Dedifferentiated amniotic fluid mesenchymal stem cell (primary cell): ENCODE results near the gene ADCY9.

Experiments
- DNase-seq: peaks from one replicate; pipeline ENCODE4 v3.0.0-alpha.2; 2016; ENCODE audit errors: extremely low spot score

ADCY9 gene

DNA sequence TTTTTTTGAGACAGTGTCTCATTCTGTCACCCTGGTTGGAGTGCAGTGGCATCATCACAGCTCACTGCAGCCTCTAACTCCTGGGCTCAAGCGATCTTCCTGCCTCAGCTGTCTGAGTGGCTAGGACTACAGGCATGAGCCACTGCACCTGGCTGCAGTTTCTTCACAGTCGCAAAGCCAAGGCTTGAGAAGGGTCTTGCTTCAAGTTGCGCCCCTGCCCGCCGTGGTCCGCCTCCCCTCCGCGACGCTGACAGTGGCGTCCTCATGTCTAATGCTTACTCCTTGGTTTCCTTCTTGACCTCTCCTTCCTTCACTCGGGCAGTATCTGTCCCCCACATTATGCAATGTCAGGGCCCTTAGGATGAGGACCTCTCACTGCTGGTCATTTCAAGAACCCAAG, 112.7 kb downstream of the ADCY9 start:
- DNase-seq, result no peak

DNA sequence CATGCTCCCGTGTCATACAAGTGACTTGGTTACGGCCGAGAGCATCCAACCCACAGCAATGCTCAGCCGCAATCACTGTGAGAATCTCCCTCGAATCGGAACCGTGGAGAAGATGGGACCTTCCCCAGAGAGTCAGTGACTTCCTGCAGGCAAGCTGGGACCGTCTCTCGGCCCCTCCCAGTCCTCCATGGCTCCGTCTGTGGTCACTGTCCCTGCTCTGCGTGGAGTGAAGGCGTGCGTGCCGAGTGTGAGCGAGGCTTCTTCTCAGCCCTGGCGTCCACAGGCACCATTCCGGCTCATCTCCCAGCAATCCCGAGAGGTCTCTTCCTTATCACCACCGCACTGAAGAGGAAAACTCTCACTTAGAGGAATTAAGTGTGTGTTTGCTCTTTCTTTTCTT, 113.1 kb downstream of the ADCY9 start:
- DNase-seq, result no peak

DNA sequence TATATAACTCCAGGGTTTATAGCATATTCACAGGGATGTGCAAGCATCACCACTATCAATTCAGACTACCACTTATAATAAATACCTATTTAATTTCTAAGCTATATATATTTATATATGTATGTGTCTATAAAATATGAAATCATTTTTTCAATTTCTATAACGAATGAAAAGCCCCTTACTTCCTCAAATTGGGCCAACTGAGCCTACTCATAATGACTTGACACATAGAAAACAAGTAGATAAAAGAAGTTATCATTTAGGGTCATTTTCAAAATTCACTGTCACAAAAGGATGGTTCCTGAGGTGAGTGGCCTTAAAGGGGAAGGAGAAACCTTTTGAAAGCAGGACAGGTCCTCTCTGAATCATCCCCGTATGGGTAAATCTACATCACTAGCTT, 114.1 kb downstream of the ADCY9 start:
- no peak for DNase-seq

DNA sequence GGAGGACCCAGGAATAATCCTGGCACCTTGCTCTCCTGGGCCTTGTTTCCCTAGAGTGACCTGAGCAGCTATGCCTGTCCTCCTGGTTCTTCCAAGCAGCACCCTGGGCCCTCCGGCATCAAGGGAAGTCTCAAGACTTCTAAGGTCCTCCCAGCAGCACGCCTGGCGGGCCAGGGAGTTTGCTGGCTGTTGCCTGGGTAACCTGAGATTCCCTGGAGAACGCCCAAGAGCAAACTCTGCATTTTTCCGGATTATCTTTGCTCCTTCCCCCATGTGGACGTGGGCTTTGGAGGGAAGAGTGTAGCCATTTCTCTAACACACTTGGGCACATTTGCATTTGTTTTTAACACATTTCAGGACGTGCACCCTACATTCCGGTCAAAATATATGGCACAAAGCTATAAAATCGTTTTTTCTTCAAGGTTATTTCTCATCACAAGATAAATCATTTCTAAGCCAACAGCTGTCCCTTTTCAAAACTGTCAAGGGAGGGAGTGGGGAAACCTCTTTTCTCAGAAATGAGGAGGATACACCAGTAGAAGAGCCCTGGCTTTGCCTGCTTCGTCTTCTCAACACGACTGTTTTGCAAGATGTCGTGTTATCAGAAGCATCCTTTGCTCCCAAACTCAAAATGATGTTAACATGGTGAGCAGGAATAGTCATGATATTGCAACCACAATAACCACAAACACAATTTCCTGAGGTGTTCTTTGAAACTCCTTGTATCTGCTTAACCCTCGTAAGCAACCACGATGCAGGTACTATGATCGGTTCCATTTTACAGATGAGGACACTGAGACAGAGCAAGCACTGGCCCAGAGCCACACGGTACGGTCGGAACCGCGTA, 116.5 kb downstream of the ADCY9 start:
- DNase-seq, result peak; percentile 31

DNA sequence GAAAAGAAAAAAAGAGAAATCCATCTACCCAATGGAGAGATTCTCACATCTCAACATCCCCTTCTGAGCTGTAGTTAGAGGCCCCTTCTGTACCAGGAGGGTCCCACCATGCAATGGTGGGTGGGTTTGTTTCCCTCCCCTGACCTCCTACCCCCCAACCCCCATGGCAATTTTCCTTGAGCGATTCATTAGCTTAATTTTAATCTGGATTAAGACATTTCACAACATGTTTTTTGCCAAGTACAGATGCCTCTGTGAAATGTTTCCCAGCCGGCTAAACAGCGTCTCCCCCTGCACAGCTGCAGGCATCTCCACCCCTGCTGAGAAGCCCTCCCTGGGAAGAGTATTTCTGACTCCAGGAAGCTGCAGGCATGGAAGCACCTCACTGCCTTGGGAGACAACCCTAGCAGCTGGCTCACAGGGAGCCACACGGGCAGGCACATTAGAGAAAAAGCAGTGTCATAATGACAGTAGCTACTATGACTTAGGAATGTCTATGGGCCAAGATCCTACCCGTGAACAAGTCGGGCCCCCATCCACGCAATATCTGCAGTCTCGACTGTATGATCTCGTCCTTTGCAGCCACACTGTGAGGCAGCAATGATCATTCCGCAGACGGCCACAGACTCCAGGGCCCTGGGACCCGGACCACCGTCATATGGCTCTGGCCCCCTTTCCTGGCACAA, 117.3 kb downstream of the ADCY9 start:
- no peak for DNase-seq

DNA sequence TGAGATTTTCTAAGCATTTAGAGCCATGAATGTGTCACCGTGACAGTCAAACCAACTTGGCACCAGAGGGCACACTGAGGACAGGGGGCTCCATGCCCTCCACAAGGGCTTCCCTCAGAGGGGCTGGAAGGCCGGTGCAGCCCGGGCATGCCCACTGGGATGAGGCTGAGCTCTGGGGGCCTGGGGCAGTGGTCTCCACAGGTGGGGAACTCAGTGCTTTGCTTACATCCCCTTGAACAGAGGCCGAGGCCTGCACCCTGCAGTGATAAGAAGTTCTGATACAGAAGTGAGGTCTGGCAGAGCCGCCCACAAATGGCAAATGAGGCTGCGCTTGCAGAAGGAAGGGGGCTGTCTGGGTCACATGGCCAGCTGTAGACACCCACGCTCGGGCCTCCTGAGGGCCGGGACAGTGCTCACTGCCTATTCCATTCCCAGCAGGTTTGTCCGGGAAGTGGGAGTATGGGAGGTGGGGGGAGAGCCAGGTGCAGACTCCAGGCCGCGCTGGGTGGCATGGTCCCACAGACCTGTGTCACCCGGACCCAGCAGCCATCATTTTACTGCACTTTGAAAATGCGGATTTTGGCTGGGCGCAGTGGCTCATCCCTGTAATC, 118.9 kb downstream of the ADCY9 start:
- DNase-seq, result no peak

DNA sequence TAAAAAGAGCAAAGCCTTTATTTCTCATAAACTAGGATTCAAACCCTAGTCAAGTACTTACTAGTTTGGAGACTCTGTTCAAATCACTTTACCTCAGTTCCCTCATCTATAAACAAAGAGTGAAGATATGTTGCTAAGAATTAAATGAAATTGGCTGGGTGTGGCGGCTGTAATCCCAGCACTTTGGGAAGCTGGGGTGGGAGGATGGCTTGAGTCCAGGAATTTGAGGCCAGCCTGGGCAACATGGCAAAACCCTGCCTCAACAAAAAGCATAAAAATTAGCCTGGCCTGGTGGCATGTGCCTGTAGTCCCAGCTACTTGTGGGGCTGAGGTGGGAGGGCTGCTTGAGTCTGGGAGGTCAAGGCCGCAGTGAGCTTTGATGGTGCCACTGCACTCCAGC, 121.2 kb downstream of the ADCY9 start:
- DNase-seq, result no peak

DNA sequence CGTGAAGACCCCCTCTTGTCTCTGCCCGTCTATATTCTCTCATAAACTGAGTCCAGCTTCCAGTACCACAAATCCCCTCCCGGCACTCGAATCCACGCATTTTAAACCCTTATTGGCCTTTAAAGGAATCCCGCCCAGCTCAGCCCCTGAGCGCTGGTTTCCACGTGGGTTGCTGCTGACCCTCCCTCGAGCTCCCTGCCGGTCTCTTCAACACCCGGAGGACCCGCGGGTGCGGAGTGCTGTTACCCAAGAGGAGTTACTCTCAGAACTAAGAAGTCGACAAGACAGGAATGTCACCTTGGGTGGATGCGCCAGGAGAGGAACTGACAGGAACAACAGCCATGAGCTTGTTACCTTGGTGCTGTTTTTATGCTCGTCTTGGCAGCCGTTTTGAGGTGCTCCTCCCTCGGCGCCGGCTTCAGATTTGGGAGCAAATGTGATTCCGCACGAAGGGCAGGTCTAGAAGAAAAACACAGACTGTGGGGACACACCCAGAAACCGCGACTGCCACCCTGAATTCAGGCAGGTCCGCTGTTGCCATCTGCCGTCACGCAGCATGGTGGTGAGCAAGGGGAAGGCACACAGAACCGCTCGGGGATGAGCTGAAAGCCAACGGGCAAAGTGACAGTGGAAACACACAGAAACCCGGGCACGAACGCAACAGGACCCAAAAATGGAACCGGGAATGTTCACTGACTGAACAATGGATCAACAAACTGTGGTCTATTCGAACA, 123.0 kb downstream of the ADCY9 start:
- DNase-seq, result no peak

DNA sequence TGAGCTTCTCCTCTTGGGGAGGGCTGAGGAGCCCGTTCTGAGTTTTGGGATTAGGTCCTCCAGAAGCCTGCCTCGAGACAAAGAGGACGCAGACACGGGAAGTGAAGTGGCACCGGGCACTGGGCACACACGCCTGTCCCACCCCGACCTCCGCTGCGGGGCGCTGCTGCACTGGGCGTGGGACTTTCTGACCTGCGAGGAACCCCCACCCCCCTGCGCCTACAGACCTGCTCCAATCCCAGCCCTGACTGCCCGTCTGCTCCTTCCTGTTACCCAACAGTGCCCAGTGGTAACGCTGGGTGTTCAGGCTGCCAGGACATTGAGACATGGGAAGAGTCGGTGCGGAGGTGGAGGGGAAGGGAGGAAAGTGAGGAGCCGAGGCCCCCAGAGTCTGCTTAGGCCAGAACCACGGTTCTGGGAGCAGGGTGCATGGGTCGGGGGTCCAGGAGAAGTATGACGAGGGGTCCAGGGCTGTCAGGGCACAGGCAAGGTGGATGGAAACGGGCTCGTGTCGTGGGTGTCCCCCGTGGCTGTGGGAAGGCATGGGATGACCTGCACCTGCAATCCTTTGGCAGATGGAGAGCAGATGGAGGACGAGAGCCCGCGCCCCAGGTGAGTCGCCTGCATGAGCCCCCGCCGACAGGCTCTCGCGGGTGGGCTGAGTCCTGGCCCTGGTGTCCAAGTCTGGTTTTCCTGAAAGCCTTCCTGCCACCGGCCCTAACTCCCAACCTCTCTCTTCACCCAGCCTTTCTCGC, 123.8 kb downstream of the ADCY9 start:
- DNase-seq, result no peak

DNA sequence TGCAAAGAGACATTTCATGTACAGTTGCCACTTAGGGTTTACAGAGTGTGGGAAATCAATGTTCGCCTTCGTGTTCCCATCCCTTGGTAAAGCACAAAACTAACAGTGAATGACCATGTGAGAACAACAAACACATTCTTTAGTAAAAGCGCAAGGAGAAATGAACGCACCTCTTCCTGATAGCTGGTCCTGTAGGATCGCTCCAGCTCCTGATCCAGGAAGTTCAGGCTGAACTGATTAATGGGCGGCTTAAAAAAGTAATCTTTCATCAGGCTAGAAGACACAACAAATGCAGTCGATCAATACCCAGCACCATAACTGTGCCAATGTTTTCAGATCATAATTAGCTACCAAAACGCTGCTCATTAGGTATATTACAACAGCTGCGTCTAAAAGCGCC, 127.4 kb downstream of the ADCY9 start:
- no peak for DNase-seq

DNA sequence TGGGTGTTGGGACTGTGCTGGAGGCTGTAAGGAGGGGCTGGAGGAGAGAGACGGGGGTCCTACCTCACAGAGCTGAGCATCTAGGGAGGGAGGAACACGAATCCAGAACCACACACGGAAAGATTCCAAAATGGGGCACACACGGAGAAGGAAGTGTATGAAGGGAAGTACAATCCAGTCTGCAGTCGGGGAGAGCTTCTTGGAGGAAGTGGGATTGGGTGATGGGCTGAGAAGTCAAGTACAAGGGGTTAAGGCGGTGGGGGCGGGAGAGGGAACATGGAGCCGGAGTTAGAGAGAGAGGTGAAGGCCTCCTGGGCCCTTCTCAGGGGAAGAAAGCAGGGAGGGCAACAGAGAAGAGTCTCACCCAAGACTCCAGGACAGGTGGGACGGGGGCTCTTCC, 128.2 kb downstream of the ADCY9 start:
- no peak for DNase-seq

DNA sequence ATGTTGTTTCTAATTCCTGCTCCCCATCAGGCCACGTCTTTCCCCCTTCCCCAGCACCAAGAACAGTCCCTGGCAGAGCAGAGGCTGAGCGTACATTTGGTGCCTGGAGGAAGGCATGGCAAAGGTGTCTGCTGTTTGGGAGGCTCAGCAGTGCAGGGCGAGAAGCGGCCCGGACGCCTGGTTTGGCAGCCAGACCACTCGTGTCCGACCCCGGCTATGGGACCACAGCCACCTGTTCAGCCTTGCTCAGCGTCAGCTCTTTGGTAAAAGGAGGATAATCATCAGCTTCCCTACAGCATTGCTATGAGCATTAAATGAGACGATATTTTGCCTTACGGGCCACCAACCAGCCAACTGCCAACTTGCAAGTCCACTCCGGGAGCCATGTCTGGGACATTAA, 129.0 kb downstream of the ADCY9 start:
- no peak for DNase-seq

DNA sequence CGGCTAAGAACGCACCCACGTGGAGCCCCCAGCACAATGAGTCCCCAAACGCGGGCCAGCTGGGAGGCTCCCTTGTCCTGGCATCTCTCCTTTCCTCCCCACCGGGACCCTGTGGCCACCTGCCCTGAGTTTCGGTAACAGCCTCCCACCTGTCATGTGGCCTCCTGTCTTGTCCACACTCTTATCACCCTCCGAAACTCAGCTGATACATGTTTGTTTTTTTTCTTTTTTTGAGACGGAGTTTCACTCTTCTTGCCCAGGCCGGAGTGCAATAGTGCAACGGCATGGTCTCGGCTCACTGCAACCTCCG, 130.1 kb downstream of the ADCY9 start:
- no peak for DNase-seq

DNA sequence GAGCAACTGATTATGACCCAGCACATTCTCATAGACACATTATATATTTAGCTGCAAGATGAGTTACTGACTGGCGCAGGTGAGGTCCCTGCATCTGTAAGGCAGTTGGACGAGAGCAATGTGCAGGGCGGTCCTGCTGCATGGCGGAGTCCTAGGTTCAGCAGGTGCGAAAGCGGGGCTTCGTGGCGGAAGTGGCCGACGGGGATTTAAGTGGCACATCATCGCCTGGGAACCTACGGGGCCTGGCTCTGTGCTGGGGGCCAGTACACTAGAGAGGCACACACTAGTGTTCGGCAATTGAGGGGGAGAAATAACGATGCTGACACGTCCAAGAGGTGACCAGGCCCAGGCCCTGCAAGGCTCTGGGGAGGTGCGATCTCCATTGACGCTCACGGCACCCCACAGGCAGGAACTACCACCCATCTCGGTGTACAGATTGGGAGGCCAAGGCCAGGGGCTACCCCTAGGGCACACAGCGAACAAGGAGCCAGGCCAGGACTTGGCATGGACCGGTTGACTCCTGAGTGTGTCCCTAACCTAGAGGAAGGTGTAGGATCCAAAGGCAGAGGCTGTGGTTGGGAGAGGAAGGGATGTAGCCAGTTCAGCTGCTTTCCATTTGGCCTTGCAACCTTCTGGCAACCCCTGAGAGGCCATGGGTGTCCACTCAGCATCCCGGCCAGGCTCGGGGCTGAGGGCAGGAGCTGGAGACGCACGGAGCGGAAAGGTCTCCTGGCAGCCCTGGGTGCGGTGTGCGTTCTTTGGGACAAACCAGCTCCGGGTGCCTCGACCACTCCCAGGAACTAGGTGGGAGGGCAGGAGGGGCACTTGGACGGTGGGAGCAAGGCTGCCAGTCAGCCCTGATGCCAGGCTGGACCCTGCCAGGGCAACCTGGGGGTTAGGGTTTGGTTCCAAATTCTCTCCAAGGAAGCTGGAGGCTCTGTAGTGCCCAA, 131.9 kb downstream of the ADCY9 start:
- no peak for DNase-seq

DNA sequence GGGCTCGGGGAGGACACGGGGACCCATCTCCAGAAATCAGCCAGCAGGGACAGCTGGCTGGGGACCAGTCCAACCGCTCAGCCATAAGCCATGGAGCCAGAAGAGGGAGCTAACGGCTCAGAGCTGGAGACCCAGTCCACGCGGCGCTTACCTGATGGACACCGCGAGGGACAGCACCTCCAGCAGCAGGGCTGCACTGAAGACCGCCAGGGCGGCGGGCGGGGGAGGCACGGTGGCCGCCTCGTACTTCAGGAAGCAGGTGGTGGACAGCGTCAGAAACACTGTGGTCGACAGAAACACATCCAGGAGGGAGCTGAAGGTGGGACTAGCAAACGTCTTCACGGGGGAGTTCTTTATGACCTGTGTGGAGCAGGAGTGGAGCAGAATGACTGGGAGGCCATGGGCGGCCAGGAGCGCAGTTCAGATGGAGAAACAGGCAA, 133.1 kb downstream of the ADCY9 start:
- no peak for DNase-seq

DNA sequence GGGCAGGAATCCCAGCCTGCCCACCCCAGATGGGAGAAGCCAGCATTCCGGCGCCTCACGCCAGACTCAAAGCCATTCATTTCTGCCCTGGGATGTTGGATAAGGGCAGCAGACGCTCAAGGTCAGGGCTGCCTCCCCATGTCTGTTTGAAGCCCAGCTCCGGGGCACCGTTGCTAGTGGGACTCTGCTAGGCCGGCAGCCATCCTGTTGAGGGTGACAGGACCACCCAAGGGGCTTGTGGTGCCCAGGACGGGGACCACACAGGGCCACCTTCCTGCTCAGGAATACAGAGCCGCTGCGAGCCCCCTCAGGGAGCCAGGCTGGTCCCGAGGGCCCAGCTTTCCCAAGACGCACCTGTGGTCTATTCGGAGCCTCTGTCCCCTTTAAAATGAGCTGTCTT, 134.0 kb downstream of the ADCY9 start:
- no peak for DNase-seq

DNA sequence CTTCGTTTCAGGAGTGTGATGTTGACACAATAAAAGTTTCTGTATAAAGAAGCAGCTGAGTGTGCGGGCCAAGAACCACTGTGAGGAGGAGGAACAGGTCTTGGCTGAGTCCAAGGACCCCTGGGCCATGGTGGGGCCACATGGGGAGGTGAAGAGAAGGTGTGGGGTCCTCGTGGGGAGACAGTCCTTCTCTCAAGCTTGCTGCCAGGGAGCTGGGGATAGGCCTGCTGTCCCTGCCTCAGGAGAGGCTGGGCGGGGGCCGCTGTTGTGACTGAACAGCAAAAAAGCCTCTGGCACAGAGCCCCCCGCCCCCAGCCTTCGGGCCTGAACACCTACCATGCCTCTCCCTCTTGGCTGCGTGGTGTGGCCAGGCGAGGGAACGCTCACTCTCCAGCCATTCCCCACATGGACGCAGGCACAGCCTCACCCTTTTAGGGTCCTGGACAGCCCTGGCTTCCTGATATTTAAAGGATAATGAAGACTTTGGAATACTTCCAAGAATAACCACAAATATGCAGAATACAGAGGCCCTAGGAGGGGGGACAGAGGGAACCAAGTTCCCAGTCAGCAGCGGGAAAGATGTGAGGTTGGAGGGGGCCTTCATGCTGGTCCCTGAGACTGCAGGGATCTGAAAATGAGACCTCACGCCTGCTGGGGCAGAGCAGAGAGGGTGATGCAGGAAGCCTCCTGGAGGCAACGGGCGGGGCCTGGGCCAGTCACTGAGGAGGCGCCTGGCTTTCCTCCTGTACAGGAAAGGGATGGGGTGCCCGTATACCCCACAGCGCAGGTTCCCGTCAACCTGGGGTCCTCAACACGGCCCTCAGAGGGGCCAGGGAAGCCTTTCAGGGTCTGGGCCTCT, 135.8 kb downstream of the ADCY9 start:
- DNase-seq, result peak; percentile 67

DNA sequence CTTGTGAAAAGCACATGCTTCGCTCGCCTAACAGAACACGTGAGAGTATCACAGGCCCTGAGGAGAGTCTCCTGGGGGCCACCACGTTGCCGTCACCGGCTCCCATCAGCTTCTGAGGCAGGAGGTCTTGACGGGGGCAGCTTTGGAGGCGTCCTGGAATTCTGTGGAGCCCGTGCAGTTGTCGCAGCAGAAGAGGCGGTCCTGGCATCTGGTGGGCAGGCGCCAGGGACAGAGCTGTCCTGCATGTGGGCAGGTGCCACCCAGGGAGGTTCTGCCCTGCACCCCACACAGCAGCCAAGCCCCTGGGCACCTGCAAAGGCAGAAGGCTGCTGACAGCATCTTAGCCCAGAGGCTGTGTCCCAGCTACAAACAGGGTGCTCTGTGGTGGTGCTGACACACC, 136.7 kb downstream of the ADCY9 start:
- DNase-seq, result no peak

DNA sequence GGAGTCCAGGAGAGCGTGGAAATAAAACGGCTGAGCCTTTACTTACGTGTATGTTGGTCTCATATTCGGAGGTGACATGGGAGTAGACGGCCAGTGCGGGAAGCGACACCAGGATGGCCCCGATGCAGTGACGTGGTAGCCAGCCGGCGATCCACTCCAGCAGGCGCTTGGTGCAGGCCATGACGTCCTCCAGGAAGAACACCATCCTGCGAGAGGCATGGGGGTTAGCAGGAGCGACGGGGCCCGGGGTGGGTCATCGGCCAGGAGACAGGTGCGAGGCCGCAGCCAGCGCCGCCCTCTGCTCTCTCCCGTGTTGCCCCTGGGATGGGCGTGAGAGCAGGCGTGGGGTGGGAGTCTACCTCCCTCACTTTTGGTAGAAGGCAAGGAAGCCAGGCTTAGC, 137.2 kb downstream of the ADCY9 start:
- no peak for DNase-seq

DNA sequence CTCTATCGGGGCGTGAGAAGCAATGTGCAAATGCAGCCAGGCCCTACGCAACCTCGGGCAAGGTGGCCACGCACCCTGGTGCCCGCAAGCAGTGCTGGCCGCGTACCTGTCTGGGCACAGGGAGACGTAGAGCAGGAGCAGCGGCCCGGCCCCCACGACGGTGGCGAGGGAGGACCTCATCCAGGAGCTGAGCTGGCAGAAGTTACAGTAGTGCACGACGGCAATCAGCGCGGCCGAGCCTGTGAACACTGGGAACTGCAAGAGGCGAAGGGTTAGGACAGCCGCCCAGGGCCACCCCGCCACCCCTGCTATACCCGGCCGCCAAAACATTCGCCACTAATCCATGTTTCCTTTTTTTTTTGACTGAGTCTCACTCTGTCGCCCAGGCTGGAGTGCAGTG, 138.9 kb downstream of the ADCY9 start:
- no peak for DNase-seq
